Daoy (cell line): Measurements from ENCODE around the gene KCNK5. TPM values are rescaled to one million over a fixed set of nuclear protein-coding genes. Genes with fewer than 3 reads are reported as not detected.

Experiments used
- total RNA-seq: library from RNA; depleted of rRNA; stranded (reverse); fragments of >200 nt; shearing (Covaris generic); gene quantifications from 2 replicates; pipeline ENCODE4 v1.2.3, GENCODE V29; 2014; rRNA removed

KCNK5 gene
- total RNA-seq, 1 experiment from 2014 or later, result 7.1 TPM

Other genes starting within 250 kb of the KCNK5 start
- gene GLP1R, start 180.7 kb downstream of the KCNK5 start, total RNA-seq, result not detected in 2 replicates
- 18.4 and 22.4 TPM in 2 replicates for gene SAYSD1, start 114.3 kb downstream of the KCNK5 start, total RNA-seq
- gene KCNK17, start 84.9 kb upstream of the KCNK5 start, total RNA-seq, result not detected in 2 replicates
- not detected in 2 replicates for gene KCNK16, start 93.2 kb upstream of the KCNK5 start, total RNA-seq